K562 (cell line): ENCODE results near the gene ZNF768. TPM values are rescaled to one million over a fixed set of nuclear protein-coding genes. Genes with fewer than 3 reads are reported as not detected.

Source experiments
- CBFB ChIP-seq: sonication (generic); formaldehyde crosslinking; IDR thresholded peaks from 2 replicates; pipeline ENCODE4 v1.4.0; 2020; ENCODE audit warnings: mild to moderate bottlenecking, missing genetic modification reagents
- HNRNPL ChIP-seq: fragments of 200-400 bp; formaldehyde crosslinking; IDR thresholded peaks from 2 replicates; pipeline ENCODE4 v1.6.1; 2017; ENCODE audit warnings: low read depth, mild to moderate bottlenecking, low read length
- KDM5B ChIP-seq: fragments of 200-600 bp; sonication (generic); IDR thresholded peaks from 2 replicates; pipeline ENCODE4 v1.6.1; 2012; ENCODE audit warnings: low read depth, mild to moderate bottlenecking, moderate library complexity, low read length, control low read depth, inconsistent platforms; ENCODE audit not compliant: insufficient replicate concordance
- POLR2G ChIP-seq: fragments of 200-400 bp; formaldehyde crosslinking; IDR thresholded peaks from 2 replicates; pipeline ENCODE4 v1.6.1; 2017; ENCODE audit warnings: low read depth, mild to moderate bottlenecking, antibody characterized with exemption, low read length, moderate library complexity
- RNF2 ChIP-seq: sonication (generic); IDR thresholded peaks from 2 replicates; pipeline ENCODE4 v1.6.1; 2016
- ZKSCAN1 ChIP-seq: fragments of 150-350 bp; IDR thresholded peaks from 2 replicates; pipeline ENCODE4 v1.6.1; 2016; ENCODE audit warnings: low read depth, low read length
- polyA plus RNA-seq, 8 experiments: library from polyadenylated mRNA; depleted of rRNA in 4 of 8; stranded (reverse) in 5 of 8; unstranded in 3 of 8; fragments of >200 nt; fragmentation: Nextera tagmentation in 2 of 8; fragmentation: Illumina TruSeq in 1 of 8; extraction: Ambion mirVana in 2 of 8; extraction: Trizol in 1 of 8; gene quantifications; 2 replicates each; pipeline versions ENCODE4 v1.2.1 to v1.2.3, GENCODE V29; 2011 to 2014; ENCODE audit warnings: inconsistent platforms in 1 of 8, missing spikeins in 1 of 8
- total RNA-seq, 7 experiments: library from RNA; depleted of rRNA in 6 of 7; stranded (reverse); fragments of >200 nt in 6 of 7; fragmentation: Illumina TruSeq in 2 of 7; extraction: Trizol in 2 of 7; gene quantifications; 2 replicates each; pipeline versions ENCODE4 v1.2.1 to v1.2.3, GENCODE V29; 2011 to 2021; ENCODE audit warnings: low replicate concordance in 1 of 7
- TF ChIP-seq, protein P1 (sequence below): sonication (generic); formaldehyde crosslinking; IDR thresholded peaks from 2 replicates; pipeline ENCODE4 v1.8.1; 2023; ENCODE audit warnings: mild to moderate bottlenecking, missing genetic modification reagents

Gene ZNF768
- total and polyA plus RNA-seq, 9 of the 15 experiments (the other 6 are each of a cell fraction or from before 2014, with no cell fraction given), result 0.13 to 50.7 (median 26.9) TPM

DNA sequence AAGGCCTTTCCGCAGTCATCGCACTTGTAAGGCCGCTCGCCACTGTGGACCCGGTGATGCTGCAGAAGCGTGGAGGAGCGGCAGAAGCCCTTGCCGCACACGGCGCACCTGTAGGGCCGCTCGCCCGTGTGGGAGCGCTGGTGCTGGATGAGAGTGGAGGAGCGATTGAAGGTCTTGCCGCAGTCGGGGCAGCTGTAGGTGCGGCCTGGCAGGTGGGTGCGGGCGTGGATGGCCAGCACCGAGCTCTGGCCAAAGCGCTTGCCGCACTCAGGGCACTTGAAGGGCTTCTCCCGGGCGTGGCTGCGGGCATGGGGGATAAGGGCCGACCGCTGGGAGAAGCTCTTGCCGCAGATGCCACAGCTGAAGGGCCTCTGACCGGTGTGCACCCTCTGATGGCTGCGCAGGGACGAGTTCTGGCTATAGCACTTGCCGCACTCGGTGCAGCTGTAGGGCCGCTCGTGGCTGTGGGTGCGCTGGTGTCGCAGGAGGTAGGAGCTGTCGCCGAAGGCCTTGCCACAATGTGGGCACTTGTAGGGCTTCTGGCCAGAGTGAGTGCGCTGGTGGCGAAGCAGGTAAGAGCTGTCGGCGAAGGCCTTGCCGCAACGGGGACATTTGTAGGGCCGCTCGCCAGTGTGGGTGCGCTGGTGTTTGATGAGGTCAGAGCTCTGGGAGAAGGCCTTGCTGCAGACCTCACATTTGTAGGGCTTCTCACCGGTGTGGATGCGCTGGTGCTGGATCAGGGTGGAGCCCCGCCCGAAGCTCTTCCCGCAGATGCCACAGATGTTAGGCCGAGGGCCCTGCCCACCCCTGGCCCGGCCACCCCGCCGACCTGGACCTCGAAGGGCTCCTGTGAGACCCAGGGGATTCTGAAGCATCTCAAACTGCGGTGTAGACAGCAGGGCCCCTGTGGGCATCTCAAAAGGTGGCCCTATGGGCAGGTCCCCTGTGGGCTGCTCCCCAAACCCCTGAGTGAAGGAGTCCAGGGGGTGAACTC is 1.5 kb downstream of the ZNF768 start (continued):
- TF ChIP-seq, protein P1, sequence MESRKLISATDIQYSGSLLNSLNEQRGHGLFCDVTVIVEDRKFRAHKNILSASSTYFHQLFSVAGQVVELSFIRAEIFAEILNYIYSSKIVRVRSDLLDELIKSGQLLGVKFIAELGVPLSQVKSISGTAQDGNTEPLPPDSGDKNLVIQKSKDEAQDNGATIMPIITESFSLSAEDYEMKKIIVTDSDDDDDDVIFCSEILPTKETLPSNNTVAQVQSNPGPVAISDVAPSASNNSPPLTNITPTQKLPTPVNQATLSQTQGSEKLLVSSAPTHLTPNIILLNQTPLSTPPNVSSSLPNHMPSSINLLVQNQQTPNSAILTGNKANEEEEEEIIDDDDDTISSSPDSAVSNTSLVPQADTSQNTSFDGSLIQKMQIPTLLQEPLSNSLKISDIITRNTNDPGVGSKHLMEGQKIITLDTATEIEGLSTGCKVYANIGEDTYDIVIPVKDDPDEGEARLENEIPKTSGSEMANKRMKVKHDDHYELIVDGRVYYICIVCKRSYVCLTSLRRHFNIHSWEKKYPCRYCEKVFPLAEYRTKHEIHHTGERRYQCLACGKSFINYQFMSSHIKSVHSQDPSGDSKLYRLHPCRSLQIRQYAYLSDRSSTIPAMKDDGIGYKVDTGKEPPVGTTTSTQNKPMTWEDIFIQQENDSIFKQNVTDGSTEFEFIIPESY (CRISPR knock-in tag), result peak; percentile 82
- TF ChIP-seq HNRNPL (peak; percentile 40; the same call in 1 of the 2 replicates), CBFB (CRISPR knock-in tag) (no peak), ZKSCAN1 (0 out of 2 replicates have a peak, but pooled peaks have one; percentile 0), POLR2G (0 out of 2 replicates have a peak, but pooled peaks have one; percentile 35), RNF2 (0 out of 2 replicates have a peak, but pooled peaks have one; percentile 10), KDM5B (peak; percentile 4)
